Adipose tissue (tissue), 3 donors: ENCODE data around the gene ADSL. TPM values are rescaled to one million over a fixed set of nuclear protein-coding genes. Genes with fewer than 3 reads are reported as not detected.

ENCODE experiments used
- H3K27ac ChIP-seq: one replicate; pipeline ENCODE4 v1.5.1; 2013; ENCODE audit warnings: low read depth, low read length
- WGBS, 3 donors: extraction: QIAGEN DNeasy Blood & Tissue Kit; methylation state at CpG; one replicate each; pipeline ENCODE4 v1.1.7; 2013; 5-methylcytosine and 5-hydroxymethylcytosine counted together
- polyA plus RNA-seq, 3 donors: library from polyadenylated mRNA; stranded (reverse); fragments of 200-250 nt; gene quantifications; one replicate each; pipeline ENCODE4 v1.2.3, GENCODE V29; 2013
- donor health status: healthy with polysubstance abuse.
- donor health status: Bipolar disorder and iron deficiency.
- donor health status: healthy.

Gene ADSL
- polyA plus RNA-seq, 3 donors: 38.4 to 44.5 (median 44.0) TPM

- 74 to 80% (median 79%) methylated on average over 19 of the region's 19 CpGs for WGBS, 3 donors
- H3K27ac ChIP-seq: no peak overlapping the region
Measured at GRCh38 chr22:40324468-40325305, 21.6 kb upstream of the ADSL start.

DNA sequence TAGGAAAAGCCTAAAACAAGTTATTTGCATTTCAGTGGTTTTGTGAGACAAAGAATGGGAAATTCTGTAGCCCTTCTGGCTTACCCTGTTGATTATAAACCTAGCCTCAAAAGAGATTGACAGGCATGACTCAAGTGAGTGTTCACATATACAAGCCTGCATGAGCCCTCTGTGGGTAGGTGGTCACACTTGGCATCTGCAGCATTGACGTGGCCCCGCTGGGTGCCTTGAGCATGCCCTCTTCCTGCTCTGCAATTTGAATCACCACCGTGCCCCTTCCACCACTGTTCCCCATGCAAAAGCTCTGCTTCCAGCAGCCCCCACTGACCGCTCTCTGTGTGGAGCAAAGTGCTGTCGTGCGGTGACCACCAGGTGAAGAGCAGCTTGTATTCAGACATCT, 21.0 kb upstream of the ADSL start:
- 91 to 98% (median 94%) methylated on average over 6 of the region's 6 CpGs for WGBS, 3 donors
- no peak overlapping the region for H3K27ac ChIP-seq

GRCh38 chr22:40326905-40327735, 19.2 kb upstream of the ADSL start:
- WGBS, 3 donors: 55 to 64% (median 56%) methylated on average over 10 of the region's 10 CpGs
- no peak overlapping the region for H3K27ac ChIP-seq

DNA sequence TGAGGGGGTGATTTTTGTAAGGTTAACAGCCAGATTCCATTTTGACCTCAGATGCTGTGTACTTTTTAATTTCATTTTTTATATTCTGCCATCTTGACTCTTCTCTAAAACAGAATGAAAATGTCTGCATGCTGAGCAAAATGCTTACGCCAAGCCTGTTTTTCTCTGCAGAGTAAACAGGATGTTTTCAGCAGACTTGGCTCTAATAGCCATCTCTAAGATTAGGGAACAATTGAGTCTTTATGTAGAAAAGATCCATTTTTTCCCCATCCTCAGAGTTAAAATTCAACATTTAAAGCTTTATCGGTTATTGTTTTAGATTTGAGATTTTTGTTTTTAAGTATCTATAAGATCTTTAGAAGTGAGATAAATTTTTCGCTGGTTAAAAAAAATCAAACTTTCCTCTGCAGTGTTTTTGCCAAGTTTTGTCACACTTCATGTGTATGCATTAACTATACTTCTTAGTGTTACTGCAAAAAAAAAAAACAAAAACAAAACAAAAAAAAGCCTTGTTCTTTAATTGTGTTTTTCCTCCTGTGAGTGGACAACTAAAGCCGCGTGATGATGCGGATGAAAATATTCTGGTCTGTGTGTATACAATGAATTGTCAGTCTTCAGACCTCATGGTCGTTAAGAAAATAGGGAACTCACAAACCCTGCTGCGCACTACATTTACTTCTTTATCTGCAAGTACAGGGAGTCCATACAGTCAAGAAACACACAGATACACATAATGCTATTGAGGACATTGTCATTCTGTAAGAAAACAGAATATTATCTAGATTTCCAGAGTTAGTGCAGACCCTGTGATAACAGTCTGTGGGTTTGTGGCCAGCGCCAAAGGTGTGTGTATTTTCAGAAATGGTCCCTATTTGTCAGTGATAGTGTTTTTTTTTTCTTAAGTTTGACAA, 17.5 kb upstream of the ADSL start:
- H3K27ac ChIP-seq: no peak overlapping the region
- 63 to 82% (median 70%) methylated on average over 9 of the region's 9 CpGs for WGBS, 3 donors

GRCh38 chr22:40329466-40329865, 16.8 kb upstream of the ADSL start:
- WGBS, 3 donors: 72 to 91% (median 77%) methylated on average over 9 of the region's 9 CpGs

DNA sequence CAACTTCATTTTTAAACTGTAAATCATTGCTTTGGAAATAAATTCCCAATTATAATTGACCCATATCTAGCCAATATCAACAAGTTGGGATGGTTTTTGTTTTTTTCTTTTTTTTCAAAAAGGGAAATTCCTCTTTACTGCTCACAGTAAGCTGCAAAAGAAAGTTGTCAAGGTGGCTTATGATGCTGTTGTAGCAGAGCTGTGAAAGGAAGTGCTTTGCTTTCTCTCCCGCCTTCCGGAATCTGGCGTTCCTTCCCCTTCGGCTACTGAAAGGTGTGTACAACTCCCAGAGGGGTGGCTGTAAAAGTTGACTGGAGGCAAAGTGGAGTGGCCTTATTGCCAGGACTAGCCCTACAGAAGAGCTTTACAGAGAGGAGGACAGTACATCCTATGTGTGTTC, 16.2 kb upstream of the ADSL start:
- 66 to 91% (median 71%) methylated on average over 4 of the region's 4 CpGs for WGBS, 3 donors
- no peak overlapping the region for H3K27ac ChIP-seq

More at GRCh38 chr22:40329466-40329865, 16.8 kb upstream of the ADSL start:
- H3K27ac ChIP-seq: no peak overlapping the region

GRCh38 chr22:40330615-40331014, 15.7 kb upstream of the ADSL start:
- no peak overlapping the region for H3K27ac ChIP-seq
- WGBS, 3 donors: 71 to 84% (median 75%) methylated on average over 10 of the region's 10 CpGs

DNA sequence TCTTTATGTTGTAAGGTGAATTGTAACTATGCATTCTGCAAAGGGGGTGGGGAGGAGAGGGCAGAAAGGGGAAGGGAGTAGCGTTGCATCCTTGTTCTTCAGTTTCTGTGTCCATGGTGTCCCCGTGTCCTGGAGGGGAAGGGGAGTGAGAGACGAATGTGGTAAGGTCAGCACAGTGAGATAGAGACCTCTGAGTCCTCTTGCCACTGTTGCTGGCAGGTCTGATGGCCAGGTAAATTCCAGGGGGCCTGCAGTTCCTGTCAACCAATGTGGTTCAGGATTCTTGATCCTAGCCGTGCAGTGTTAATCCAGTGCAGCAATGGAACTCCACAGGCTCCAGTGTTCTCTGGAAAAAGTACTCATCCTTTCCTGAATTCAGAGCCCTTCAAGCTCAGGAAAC, 14.6 kb upstream of the ADSL start:
- no peak overlapping the region for H3K27ac ChIP-seq
- 79 to 87% (median 80%) methylated on average over 4 of the region's 4 CpGs for WGBS, 3 donors

DNA sequence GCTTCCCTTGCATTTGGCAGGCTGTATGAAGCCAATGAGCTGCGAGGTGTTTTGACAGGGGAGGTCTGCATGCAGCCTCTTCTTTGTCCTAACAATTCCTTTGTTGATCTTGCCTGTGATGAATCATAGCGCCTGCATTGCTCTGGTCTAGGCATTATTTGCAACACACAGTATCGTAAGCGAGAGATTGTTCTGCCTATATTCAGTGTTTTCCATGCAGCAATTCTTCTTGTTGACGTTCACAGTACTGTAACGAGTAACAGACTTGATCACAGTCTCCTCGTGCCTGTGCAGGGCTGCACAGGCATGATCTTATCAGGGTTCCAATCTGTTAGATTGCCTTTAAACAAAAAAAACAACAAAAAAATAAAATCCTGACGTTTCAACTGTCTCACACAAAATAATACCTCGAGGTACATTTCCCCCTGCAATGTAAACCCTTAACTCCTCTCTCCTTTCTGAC, 13.9 kb upstream of the ADSL start:
- WGBS, 3 donors: 71 to 73% (median 72%) methylated on average over 9 of the region's 9 CpGs
- H3K27ac ChIP-seq: no peak overlapping the region

- 77 to 82% (median 77%) methylated on average over 2 of the region's 2 CpGs for WGBS, 3 donors
- H3K27ac ChIP-seq: no peak overlapping the region
Measured at GRCh38 chr22:40334060-40334459, 12.2 kb upstream of the ADSL start.

- no peak overlapping the region for H3K27ac ChIP-seq
- 18 to 44% (median 34%) methylated on average over 2 of the region's 2 CpGs for WGBS, 3 donors
Measured at GRCh38 chr22:40334899-40335298, 11.4 kb upstream of the ADSL start.

- WGBS, 3 donors: 27 to 64% (median 31%) methylated on average over 2 of the region's 2 CpGs
- H3K27ac ChIP-seq: no peak overlapping the region
Measured at GRCh38 chr22:40335358-40335757, 10.9 kb upstream of the ADSL start.

DNA sequence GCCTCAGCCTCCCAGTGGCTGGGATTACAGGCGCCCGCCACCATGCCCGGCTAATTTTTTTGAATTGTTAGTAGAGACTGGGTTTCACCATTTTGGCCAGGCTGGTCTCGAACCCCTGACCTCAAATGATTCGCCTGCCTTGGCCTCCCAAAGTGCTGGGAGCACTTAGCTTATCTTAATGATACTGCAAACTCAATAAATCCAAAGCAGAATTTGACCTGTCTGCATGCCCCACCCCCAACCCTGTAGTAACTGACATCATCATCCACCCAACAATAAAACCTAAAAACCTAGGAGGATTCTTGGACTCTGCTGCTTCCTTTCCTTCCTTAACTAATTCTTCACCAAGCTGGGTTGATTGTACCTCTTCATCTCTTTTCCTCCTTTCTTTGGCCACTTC, 6.3 kb upstream of the ADSL start:
- 79 to 89% (median 88%) methylated on average over 5 of the region's 5 CpGs for WGBS, 3 donors

DNA sequence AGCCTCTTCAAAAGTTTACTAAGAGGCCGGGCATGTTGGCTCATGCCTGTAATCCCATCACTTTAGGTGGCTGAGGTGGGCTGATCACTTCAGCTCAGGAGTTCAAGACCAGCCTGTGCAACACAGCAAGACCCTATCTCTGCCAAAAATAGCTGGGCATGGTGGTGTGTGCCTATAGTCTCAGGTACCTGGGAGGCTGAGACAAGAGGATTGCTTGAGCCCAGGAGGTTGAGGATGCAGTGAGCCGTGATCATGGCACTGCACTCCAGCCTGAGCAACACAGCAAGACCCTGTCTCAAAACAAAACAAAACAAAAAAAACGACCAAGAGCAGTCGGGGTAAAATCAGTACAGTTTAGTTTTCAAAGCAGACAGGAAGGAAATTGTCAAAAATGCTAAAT, 4.7 kb upstream of the ADSL start:
- 51 to 59% (median 56%) methylated on average over 4 of the region's 4 CpGs for WGBS, 3 donors
- H3K27ac ChIP-seq: no peak overlapping the region

More for the DNA sequence above, 6.3 kb upstream of the ADSL start:
- H3K27ac ChIP-seq: no peak overlapping the region

GRCh38 chr22:40342521-40342920, 3.8 kb upstream of the ADSL start:
- no peak overlapping the region for H3K27ac ChIP-seq
- WGBS, 3 donors: 27 to 66% (median 55%) methylated on average over 9 of the region's 9 CpGs

DNA sequence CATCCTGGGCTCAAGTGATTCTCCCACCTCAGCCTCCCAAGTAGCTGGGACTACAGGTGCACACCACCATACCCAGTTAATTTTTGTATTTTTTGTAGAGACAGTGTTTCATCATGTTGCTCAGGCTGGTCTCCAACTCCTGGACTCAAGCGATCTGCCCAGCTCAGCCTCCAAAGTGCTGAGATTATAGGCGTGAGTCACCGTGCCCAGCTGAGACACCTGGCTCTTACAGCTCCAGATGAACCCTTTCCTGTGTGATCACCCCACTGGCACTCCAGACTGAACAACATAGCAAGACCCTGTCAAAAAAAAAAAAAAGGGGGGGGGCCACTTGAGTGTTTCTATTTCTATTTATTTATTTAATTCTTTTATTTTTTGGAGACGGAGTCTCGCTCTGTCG, 1.0 kb upstream of the ADSL start:
- no peak overlapping the region for H3K27ac ChIP-seq
- WGBS, 3 donors: 70 to 80% (median 78%) methylated on average over 6 of the region's 6 CpGs

DNA sequence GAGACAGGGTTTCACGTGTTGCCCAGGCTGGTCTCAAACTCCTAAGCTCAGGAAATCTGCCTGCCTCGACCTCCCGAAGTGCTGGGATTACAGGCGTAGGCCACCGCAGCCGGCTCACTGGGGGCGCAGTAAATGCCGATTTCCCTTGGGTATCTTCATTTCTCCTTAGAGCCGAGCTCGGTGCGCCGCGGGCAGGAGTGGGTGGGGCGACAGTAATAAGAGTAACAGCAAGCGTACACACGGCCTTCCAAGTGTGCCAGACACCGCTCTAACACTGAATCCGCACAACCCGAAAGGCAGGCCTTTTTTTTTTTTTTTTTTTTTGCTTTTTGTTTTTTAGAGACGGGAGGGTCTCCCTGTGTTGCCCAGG, 500 bp upstream of the ADSL start:
- 0 to 1% (median 1%) methylated on average over 20 of the region's 20 CpGs for WGBS, 3 donors

DNA sequence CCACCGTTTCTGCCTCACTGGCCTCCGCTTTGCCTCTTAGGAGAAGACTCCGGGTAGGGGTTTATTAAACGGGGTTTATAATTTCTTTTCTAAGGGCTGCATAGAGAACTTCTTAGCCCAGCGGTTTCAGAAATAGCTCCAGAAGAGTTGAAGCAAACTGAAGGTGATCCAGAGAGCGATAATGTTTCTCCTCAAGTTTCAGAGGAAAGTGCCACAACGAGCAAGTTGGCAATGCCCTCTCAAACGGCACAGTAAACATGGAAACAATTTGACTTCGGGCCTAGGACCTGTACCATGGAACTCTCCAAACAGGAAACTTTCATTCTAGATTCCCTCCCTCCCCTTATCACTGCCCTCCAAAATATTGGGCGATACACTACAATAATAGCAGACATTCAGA, 1.0 kb downstream of the ADSL start:
- 15 to 29% (median 20%) methylated on average over 10 of the region's 10 CpGs for WGBS, 3 donors
- no peak overlapping the region for H3K27ac ChIP-seq

More for the DNA sequence above, 500 bp upstream of the ADSL start:
- no peak overlapping the region for H3K27ac ChIP-seq
